HG03457 (cell line): ENCODE data around the gene B3GNT3.

Experiments used
- ATAC-seq: cut with Tn5 transposase; IDR thresholded peaks from one replicate; pipeline ENCODE4 v1.9.1; 2021; ENCODE audit warnings: moderate number of reproducible peaks; ENCODE audit not compliant: unreplicated experiment

Gene B3GNT3

DNA sequence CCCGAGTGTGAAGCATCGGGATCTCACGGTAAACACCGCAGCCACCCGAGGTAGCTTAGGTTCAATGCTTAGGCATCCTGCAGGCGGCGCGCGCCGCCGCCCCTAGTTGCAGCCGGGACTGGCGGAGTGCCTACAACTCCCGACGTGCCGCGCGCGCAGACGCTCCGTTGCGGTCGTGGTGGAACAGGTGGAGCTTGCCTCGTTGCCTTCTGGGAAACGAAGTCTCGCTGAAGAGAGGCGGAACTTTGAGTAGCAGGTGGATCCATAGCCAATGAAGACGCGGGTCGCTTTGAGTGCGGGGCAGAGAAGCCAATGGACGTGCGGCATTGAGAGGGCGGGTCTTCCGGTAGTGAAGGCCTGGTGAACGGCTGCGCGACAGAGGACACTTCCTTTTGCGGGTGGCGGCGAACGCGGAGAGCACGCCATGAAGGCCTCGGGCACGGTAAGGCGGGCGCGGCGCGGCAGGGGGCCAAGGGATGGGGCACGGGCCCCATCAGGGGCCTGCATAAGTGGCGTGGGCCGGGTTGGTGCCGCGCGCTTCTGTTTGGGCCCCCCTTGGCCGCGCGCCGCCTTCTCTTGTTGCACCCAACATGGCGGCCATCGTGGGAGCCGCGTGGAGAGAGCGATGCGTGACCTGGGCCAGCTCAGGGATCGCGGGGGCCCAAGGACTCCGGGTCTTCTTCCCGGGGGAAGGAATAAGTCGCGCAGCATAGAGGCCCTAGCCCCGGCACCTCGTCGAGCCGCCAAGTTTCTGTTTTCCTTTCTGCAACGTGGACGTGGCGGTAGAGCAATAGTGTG is 64.8 kb downstream of the B3GNT3 start, which contains the start of gene RPL18A:
Gene RPL18A (plus strand): TSS at position 378 of the 798 bp plus-strand sequence. CDS start 47 bp downstream, at position 425.
- peak; percentile 84 for ATAC-seq

GRCh38 chr19:17860331-17860992 is 65.5 kb downstream of the B3GNT3 start:
- ATAC-seq, result no peak

DNA sequence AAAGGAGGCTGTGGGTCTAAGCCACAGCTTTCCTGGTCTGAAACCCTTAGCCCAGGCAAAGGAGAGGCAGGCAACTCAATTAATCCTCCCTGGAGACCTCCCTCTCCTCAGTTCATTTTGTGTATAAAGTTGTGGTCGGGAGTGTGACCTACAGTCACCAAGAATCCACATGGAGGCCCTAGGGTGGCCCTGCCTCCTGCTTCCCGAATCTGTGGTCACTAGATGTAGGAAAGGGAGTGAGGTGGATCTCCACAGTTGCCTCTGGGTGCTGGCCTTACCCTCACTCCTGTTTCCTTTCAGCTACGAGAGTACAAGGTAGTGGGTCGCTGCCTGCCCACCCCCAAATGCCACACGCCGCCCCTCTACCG is 66.0 kb downstream of the B3GNT3 start:
- ATAC-seq, result no peak

- no peak for ATAC-seq
These were observed 66.8 kb downstream of the B3GNT3 start for GRCh38 chr19:17861542-17862402.

DNA sequence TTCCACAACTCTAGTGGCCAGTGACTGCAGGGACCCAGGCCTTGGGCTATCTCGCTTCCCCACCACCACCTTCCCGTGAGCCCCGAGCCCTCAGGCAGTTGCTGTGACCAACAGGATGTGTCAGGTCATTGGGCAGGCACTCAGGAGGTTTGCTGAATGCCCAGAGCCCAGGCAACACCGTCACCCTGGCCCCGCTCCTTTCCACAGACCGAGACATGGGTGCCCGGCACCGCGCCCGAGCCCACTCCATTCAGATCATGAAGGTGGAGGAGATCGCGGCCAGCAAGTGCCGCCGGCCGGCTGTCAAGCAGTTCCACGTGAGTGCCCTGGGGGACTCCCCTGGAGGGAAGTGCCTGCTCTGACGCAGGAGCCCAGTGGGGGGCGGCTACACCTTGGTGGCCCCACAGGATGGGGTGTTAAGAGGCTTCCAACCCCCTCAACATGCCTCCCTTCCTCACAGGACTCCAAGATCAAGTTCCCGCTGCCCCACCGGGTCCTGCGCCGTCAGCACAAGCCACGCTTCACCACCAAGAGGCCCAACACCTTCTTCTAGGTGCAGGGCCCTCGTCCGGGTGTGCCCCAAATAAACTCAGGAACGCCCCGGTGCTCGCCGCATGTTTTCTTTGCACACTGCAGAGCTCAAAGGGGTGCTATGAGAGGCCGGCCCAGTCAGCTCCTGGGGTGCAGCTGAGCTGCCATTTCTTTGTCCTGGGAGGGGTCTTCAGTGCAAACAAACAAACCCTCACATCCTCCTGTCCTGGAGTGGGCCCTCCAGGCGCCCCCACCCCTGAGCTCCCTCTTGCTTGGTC is 68.0 kb downstream of the B3GNT3 start:
- no peak for ATAC-seq
